ENCODE results near the gene GFPT2. TPM values are rescaled to one million over a fixed set of nuclear protein-coding genes. Genes with fewer than 3 reads are reported as not detected.

The GFPT2 gene
- total RNA-seq, 1 donor, result 28.9 TPM

GRCh38 chr5:180326989-180327565 is 26.1 kb downstream of the GFPT2 start:
- DNase-seq (ENCODE audit: low read depth), result no peak
- H3K4me3 ChIP-seq (ENCODE audit: low read depth, low read length), result no peak overlapping the region
- TF ChIP-seq CTCF (IDR thresholded peaks at IDR 0.05; ENCODE audit: insufficient read depth, low read depth, low read length), result no peak

- no peak overlapping the region for H3K4me3 ChIP-seq (ENCODE audit: low read depth, low read length)
- DNase-seq (ENCODE audit: low read depth), result no peak
- TF ChIP-seq CTCF (IDR thresholded peaks at IDR 0.05; ENCODE audit: insufficient read depth, low read depth, low read length), result no peak
Observed at GRCh38 chr5:180324601-180324950, 28.6 kb downstream of the GFPT2 start.

DNA sequence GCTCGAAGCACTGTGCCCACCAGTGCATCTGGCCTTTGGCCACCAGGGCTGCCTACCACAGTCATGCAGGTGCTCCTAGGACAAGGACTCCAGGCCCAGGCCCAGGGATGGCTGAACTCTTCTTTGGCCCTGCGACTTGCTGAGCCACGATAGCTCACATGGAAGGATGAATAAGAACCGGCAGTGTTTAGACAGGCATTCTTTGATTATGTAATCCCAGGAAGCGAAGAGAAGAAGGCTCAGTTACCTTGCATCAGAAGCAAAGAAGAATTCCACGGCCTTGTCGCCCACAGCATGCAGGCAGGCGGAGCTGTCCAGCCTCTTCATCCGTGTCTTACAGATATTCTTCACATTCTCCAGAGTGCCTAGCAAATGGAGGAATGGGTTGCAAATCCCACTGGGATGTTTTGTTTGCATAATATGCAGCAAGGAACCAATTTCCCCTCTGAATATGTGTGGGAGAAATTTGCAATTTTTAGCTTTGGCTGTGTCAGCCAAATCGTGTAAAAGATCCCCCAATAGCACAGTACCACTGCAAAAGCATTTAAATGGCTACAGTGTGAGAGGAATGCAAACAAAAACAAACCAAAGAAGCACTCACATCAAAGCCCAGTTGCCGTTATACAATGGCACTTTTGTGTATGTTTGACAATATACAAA is 29.1 kb downstream of the GFPT2 start:
- no peak overlapping the region for H3K4me3 ChIP-seq (ENCODE audit: low read depth, low read length)
- DNase-seq (ENCODE audit: low read depth), result peak; percentile 79
- no peak for TF ChIP-seq CTCF (IDR thresholded peaks at IDR 0.05; ENCODE audit: insufficient read depth, low read depth, low read length)

DNA sequence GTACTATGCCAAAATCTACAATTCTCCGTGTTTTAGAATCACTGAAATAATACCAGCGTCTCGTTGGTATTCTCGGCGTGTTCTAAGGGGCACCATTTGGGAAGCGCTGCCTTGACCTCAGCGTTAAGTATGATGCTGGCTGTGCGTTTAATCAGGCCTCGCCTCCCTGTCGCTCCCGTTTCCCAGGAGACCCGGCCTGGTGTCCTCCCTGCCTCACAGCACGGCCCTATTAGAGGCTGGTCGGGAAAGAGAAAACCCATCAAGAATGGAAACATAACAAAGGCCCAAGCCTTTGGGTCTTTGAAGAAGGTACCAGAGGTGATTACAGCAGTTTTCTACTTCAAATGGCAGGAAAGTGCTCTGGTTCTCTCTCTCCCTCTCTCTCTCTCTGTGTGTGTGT is 30.0 kb downstream of the GFPT2 start:
- no peak overlapping the region for H3K4me3 ChIP-seq (ENCODE audit: low read depth, low read length)
- DNase-seq (ENCODE audit: low read depth), result no peak
- TF ChIP-seq CTCF (IDR thresholded peaks at IDR 0.05; ENCODE audit: insufficient read depth, low read depth, low read length), result no peak

GRCh38 chr5:180318456-180319089 is 34.6 kb downstream of the GFPT2 start:
- DNase-seq (ENCODE audit: low read depth), result no peak
- H3K4me3 ChIP-seq (ENCODE audit: low read depth, low read length), result no peak overlapping the region
- TF ChIP-seq CTCF (IDR thresholded peaks at IDR 0.05; ENCODE audit: insufficient read depth, low read depth, low read length), result no peak

DNA sequence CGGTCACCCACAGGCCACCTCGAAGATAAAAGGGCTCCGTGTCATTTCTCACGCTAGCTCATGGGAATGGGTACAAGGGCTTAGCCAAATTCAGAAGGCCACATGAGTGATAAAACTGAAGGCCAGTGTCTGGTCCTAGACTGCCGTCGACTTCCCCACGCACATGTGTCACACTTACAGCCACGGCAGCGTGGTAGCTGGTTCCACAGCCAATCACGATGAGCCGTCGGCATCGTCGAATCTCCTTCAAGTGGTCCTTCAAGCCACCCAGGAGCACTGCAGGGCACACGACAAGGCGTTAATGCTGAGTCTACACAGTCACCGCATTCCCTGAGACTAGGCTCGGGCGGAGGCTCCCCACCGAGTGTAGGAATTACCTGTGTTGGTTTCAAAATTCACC is 36.5 kb downstream of the GFPT2 start:
- no peak overlapping the region for H3K4me3 ChIP-seq (ENCODE audit: low read depth, low read length)
- no peak for TF ChIP-seq CTCF (IDR thresholded peaks at IDR 0.05; ENCODE audit: insufficient read depth, low read depth, low read length)
- no peak for DNase-seq (ENCODE audit: low read depth)
